DMS114 treated with DMSO at 0.1 percent for 48 hours (cell line): ENCODE data around the gene GGT6.

Experiments
- DNase-seq: peaks from one replicate; lab custom pipeline; 2025; ENCODE audit not compliant: unreplicated experiment; lab: John Stamatoyannopoulos, UW

The GGT6 gene

DNA sequence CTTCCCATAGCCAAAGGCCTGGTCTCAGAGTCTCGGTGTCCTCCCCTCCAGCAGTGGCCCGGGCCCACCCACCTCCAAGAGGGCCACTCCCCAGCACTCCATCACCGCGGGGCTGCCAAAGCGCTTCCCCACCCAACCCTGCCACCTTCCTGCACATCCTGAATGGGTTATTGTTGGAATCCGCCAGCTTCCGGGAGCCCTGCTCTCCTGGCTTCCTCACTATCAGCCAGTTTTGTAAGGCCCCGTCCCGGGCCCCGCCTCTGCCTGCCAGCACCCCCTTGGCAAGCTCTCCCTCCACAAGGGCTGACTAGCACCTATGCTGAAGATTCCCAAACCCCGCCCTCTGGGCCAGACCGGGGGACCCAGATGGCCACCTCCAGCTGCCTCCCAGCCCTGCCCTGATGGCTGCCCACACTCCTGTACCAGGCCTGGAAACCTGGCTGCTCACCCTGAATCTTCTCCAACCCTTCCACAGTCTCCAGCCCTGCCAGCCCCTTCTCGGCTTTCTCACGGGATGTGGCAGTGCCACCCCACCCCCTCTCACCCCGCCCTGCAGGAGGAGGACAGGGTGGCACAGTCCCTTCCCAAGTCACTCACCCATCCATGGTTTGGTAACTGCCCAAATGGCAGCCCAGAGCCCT lies 19.6 kb downstream of the GGT6 start:
- no peak for DNase-seq

DNA sequence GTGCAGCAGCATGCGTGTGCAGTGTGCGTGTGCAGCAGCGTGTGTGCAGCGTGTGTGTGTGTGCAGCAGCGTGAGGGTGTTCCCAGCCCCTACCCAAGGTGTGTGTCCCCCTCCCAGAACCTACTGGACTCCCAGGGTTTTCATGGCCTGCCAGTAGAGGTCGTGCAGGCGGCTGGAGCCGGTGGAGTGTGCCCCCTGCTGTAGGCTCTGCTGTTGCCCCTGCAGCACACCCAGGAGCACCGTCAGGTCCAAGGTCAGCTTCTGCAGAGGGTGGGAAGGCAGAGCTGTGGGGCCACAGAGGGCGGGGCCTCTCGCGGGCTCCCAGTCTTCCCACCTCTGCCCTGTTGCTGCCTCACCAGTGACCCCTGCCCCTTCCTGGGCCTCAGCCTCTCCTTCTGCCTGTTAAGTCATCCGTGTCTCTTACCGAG lies 20.1 kb downstream of the GGT6 start:
- no peak for DNase-seq

DNA sequence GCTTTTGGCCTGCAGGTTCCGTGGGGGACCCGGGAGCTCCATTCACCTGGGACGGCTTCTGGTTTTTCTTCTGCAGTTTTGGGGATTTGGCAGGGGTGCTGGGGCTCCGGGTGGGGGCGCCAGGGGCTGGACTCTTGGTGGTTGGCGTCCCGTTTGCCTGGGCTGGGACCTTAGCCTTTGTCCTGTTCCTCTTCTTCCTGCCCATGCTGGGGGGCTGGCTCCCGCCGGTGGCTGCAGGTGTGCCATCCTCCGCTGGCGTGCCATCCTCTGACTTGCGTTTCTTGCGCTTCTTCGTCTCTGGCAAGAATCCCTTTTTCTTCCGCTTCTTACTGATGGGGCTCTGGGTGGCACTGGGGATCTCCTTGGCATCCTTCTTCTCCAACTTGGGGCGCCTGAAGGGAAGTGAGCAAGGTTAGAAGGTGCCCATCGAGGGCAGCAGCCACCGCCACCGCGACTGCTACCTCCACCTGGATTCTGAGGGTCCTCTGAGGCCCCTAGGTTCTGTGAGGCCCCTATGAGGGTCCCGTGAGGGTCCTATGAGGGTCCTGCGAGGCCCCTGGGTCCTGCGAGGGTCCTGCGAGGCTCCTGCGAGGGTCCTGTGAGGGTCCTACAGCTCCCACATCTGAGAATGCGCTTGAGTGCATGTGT lies 20.7 kb downstream of the GGT6 start:
- DNase-seq, result no peak

- no peak for DNase-seq
These were observed 21.4 kb downstream of the GGT6 start for GRCh38 chr17:4539025-4539424.

DNA sequence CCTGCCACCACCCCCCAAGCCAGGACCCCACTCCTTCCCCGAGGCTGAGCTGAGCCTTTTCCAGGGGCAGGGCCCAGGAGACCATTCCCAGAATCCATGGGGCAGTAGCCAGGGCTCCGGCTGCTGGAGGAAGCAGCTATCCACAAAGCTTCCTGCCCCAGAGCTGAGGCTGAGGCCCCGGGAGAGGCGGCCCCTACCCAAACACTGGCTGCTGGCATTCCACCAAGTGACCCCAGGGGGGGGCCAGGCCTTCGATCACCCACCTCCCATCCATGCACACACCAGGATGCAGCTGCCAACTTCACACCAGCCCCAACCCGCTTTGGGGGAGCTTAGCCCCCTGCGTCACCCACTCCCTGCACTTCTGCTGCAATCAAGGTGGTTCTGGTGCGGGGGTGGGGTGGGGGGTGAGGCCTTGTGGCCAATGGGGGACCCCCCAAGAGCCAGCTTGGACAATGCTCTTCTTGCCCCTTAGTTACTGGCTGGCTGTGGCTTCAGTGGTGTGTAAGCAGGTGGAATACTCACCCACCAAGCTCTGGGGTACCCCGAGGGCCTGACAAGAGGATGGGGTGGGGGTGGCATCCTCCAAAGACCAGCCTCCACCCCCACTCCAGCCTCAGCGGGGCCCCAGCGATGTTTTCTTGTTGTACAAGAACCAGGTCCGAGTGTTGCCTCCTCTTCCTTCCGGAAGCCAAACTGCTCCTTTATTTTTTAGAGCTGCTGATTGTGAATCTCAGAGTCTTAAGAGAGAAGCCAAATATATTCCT lies 22.0 kb downstream of the GGT6 start:
- no peak for DNase-seq

- DNase-seq, result no peak
These were observed 22.7 kb downstream of the GGT6 start for GRCh38 chr17:4537451-4538235.

DNA sequence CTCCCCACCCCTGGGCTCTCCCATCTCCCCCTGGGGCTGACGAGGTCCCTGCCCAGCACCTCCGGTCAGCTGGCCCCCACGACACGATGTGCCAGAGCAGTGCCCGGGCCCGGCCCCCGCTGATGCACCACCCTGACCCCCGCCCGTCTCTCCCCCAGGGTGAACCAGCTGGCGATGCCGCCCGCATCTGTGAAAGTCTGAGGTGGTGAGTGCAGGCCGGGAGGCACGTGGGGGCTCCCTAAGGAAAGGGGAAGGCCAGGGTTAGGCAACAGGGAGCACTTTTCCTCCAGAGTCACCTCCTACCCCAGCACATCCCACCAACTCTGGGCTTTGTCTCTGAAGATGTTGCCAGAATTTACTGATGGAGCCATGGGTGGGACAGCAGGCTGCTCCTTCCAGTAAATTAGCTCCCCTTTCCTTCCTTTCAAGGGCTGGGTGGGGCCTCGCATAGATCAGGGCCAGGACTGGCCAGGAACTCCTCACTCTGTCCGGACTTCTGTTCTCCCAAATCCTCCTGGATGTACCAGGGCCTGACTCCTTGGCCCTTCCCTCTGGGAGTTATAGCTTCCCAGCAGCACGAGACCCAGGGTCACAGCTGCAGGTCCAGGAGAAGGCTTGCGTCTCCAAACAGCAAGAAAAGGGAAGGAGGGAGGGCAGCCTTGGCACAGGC lies 23.5 kb downstream of the GGT6 start:
- DNase-seq, result no peak

DNA sequence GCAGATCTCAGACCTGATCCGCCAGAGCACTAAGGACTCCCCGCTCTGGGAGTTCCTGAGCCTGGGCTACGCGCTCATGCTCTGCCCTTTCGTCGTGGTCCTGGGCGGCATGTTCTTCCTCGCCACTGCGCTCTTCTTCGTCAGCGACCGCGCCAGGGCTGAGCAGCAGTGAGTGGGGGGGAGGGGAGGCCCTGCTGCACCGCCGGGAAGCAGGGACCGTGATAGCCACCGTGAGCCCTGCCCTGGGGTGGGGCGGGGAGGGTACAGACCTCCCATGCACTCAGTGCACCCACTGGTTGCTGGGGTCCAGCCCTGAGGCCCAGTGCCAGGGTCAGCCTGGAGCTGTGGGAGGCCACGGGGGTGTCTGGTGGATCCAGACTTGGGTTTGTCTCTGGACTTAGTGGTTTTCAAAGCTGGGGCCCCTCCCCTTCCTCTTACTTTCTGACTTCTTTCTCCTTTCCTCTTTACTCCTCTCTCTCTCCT lies 24.1 kb downstream of the GGT6 start:
- no peak for DNase-seq

DNA sequence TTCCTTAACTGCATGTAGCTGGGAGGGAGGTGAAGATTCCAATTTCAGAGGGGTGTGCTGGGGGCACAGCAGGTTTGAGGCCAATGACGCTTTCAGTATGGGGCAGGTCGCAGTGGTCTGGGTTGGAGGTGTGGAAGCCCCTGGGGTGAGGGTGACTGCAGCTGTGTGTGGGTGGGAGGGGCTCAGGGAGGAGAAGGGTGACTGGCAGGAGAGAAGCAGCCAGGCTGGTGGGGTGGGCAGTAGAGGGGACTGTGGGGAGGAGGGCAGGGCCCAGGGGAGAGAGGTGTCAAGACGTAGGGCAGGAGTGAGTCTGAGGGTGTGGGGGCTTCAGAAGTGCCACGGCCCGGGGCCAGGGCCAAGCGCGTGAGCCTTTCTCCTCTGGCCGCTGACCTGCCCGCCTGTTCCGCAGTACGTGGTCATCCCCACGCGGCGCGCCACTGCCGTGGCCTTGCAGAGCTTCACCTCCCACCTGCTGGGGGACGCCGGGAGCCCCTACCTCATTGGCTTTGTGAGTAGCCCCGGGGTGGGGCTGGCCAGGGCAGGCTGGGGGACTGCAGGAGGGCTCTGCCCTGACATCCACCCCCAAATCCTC lies 24.6 kb downstream of the GGT6 start:
- no peak for DNase-seq

GRCh38 chr17:4534928-4535666 lies 25.3 kb downstream of the GGT6 start:
- DNase-seq, result no peak

GRCh38 chr17:4534515-4534914 lies 25.9 kb downstream of the GGT6 start:
- DNase-seq, result no peak

- DNase-seq, result no peak
These were observed 26.6 kb downstream of the GGT6 start for GRCh38 chr17:4533523-4534504.

- DNase-seq, result no peak
These were observed 27.4 kb downstream of the GGT6 start for GRCh38 chr17:4532860-4533522.

- no peak for DNase-seq
These were observed 28.2 kb downstream of the GGT6 start for GRCh38 chr17:4531988-4532736.

GRCh38 chr17:4530799-4531730 lies 29.3 kb downstream of the GGT6 start:
- DNase-seq, result no peak

- DNase-seq, result no peak
These were observed 30.7 kb downstream of the GGT6 start for GRCh38 chr17:4529533-4530152.
